Stimulated activated memory B cell treated with anti-CD40 and anti-IgM and Interleukin-4, amounts not matched to agents 10 μg/mL and 1 μg/mL and 100 μg/mL, for 72 hours (primary cell): Measurements from ENCODE around the gene BTRC.
A peak's percentile ranks its signal among the peaks of the same experiment; 100 is the strongest.

Experiments used
- ATAC-seq: fragments of 150-1000 bp; cut with Tn5 transposase; 2 replicates; pipeline ENCODE4 v1.10.0; 2021
- H3K27ac Mint-ChIP-seq: one replicate; pipeline ENCODE4 v1.8.0; 2022; ENCODE audit warnings: mild to moderate bottlenecking, mixed read lengths
- H3K27me3 Mint-ChIP-seq: one replicate; pipeline ENCODE4 v1.8.0; 2022; ENCODE audit warnings: mixed read lengths
- H3K36me3 Mint-ChIP-seq: one replicate; pipeline ENCODE4 v1.8.0; 2022; ENCODE audit warnings: mixed read lengths
- H3K4me1 Mint-ChIP-seq: one replicate; pipeline ENCODE4 v1.8.0; 2022; ENCODE audit warnings: mixed read lengths
- H3K4me3 Mint-ChIP-seq: one replicate; pipeline ENCODE4 v1.8.0; 2022; ENCODE audit warnings: mild to moderate bottlenecking, moderate library complexity, mixed read lengths
- H3K9me3 Mint-ChIP-seq: one replicate; pipeline ENCODE4 v1.8.0; 2022; ENCODE audit warnings: mixed read lengths

The BTRC gene

DNA sequence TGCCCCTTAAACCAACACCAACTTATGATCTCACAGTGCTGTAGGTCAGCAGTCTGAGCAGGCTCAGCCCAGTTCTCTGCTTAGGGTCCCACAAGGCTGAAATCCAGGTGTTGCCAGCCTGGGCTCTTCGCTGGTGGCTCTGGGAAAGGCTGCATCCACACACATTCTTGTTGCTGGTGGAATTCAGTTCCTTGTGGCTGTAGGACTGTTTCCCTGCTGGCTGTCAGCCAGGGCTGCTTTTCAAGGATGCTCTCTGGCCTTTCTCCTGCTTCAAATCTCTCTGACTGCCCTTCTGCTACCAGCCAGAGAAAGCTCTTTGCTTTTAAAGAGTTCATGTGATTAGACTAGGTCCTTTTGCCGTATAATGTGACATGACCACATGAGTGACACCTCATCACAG, 218.8 kb downstream of the BTRC start:
- Mint-ChIP-seq H3K36me3 (peaks cover 6% of the 10 kb centered on the region), H3K27me3 (peaks cover 23% of the 10 kb centered on the region), H3K4me3 (no peak overlapping the region), H3K27ac (no peak overlapping the region), H3K9me3 (no peaks in the 10 kb centered on the region), H3K4me1 (peaks cover 20% of the 10 kb centered on the region)
- ATAC-seq, result no peak

DNA sequence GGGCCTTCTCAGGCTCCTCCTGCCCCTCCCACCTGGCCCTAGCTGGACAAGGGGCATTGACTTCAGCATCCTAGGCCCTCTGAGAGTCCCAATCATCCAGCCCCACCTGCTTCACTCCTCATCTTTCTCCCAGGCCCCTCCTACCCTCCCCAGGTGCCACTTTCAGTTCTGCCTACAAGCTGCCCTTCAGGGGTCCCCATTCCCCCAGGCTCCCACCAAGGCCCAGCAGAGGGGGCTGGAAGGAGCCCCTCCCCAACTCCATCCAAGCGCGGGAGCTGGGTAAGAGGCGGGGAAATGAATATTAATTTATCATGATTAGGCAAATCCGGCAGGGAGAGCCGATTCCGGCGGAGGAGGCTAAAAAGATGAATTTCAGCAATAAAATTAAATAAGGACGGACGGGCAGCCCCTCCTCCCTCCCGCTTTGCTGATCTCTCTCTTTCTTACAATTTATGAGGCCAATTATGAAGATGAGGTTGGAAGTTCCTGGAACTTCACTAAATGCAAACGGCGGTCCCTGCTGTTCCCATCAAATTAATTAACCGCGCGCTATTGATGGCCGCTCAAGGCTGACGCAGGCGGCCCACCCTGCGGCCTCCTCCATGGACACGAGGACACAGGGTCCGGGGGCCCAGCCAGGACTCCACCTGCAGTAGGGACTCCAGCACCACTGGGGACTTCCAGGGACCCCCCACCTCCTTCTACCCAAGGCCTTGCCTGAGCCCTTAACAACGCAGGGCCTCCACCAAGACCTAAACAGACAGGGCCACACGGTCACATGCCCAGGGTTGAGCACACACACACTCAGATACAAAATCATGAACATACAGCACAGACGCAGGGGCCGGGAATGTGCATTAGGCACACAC, 220.2 kb downstream of the BTRC start:
- peaks cover 10% of the 10 kb centered on the region for H3K27me3 Mint-ChIP-seq
- peaks cover 20% of the 10 kb centered on the region for H3K4me1 Mint-ChIP-seq
- no peak for ATAC-seq
- H3K9me3 Mint-ChIP-seq, result no peaks in the 10 kb centered on the region
- no peak overlapping the region for H3K27ac Mint-ChIP-seq
- H3K36me3 Mint-ChIP-seq, result peaks cover 19% of the 10 kb centered on the region
- no peak overlapping the region for H3K4me3 Mint-ChIP-seq

DNA sequence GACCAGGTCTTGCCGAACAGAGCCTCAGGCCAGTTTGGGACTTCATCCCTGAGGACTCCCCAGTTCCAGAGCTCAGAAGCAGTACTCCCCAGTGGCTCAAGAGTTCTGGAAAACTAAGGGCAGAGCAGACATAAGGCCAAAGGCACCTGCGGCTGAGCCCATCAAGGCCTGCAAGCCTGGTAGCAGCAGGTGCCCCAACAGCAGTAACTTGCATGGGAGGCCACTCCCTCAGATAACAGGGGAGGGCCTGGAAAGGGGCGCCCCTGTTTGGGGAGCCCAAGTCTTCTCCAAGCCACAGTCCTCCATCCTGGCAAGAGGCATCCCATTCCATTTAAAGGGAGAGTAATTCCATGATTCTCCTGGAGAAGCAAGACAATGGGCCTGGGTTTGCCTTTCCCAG, 221.1 kb downstream of the BTRC start:
- no peak overlapping the region for H3K4me3 Mint-ChIP-seq
- peaks cover 10% of the 10 kb centered on the region for H3K4me1 Mint-ChIP-seq

DNA sequence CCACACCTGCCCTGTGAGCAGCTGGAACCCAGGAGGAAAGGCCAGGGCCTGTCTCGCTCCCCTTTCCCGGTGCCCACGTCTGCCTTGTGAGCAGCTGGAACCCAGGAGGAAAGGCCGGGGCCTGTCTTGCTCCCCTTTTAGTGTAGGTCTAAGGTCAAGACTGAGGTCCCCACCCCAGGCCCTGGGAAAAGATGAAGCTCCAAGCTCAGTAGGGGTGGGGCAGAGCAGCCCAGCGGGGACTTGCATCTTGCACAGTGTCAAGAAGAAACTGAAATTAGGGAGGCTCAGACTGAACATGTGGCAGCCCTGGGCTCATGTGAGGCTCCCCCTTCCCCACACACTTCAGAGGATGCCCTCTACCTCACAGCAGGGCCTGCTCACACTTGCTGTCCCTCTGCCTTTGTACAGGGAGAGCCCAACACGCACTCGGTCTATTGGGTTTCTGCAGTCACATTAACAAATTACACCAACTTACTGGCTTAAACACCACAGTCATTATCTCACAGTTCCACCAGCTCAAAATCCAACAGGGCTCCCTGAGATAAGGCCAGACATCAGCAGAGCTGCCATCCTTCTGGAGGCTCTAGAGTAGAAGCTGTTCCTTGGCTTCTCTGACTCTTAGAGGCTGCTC, 221.7 kb downstream of the BTRC start:
- ATAC-seq, result no peak
- no peak overlapping the region for H3K4me3 Mint-ChIP-seq
- H3K27me3 Mint-ChIP-seq, result no peaks in the 10 kb centered on the region
- H3K4me1 Mint-ChIP-seq, result peaks cover 4% of the 10 kb centered on the region
- peaks cover 35% of the 10 kb centered on the region for H3K36me3 Mint-ChIP-seq
- no peaks in the 10 kb centered on the region for H3K9me3 Mint-ChIP-seq
- H3K27ac Mint-ChIP-seq, result no peak overlapping the region

More for the DNA sequence above, 221.1 kb downstream of the BTRC start:
- Mint-ChIP-seq H3K36me3 (peaks cover 29% of the 10 kb centered on the region), H3K27ac (no peak overlapping the region), H3K9me3 (no peaks in the 10 kb centered on the region), H3K27me3 (peaks cover under 1% of the 10 kb centered on the region)
- ATAC-seq, result no peak

DNA sequence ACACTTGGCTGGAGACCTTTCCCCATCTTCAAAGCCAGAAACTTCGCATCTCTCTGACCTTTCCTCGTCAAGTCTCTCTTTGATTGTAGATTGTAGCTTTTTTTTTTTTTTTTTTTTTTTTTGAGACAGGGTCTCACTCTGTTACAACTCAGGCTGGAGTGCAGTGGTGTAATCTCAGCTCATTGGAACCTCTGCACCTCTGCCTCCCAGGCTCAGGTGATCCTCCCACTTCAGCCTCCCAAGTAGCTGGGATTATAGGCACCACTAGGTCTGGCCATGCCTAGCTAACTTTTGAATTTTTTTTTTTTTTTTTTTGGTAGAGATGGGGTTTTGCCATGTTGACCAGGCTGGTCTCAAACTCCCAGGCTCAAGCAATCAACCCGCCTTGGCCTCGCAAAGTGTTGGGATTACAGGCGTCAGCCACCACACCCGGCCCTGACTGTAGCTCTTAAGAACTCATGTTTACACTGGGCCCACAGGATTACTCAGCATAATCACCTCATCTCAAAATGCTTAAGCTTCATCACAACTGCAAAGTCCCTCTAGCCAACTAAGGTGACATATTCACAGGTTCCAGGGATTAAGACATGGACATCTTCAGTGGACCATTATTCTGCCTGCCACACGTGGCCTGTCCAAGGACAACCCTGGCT, 222.4 kb downstream of the BTRC start:
- H3K27me3 Mint-ChIP-seq, result no peaks in the 10 kb centered on the region
- no peaks in the 10 kb centered on the region for H3K9me3 Mint-ChIP-seq
- H3K4me3 Mint-ChIP-seq, result no peak overlapping the region
- no peak for ATAC-seq
- peaks cover 36% of the 10 kb centered on the region for H3K36me3 Mint-ChIP-seq
- no peak overlapping the region for H3K27ac Mint-ChIP-seq
- H3K4me1 Mint-ChIP-seq, result no peaks in the 10 kb centered on the region

DNA sequence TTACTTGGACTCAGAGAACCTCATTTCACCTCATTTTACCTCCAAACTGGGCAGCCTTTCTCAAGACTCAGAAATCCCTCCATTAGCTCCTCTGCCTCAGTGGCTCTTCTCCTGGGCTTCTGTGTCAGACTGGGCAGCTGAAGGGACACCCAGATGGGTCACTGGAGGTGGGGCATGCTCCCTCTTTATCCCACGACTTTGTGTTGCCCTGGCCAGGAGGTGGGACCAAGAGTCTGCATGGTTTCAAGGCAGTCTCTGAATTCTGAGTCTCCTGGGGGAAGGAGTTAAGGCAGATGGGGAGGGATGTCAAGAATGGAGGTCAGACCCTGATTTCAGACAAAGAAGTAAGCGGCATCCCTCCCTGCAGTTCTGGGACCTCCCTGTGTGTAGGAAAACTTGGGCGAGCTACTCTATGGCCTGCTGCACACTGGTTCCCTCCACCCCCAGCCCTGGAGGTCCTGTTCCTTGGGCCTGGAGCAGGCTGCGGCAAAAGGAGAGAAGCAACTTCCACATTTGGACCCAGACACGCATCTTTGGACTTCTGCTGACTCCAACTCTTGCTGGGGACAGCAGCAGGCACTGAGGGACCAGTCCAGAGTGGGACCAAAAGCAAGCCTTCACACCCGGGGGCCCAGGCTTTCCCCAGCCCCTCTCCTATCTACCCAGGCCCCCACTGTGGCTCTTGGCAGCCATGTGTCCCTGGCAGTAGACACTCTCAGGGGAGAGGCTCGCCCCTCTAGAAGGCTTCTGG, 223.3 kb downstream of the BTRC start:
- H3K27me3 Mint-ChIP-seq, result no peaks in the 10 kb centered on the region
- no peaks in the 10 kb centered on the region for H3K4me1 Mint-ChIP-seq
- no peak overlapping the region for H3K4me3 Mint-ChIP-seq
- H3K27ac Mint-ChIP-seq, result no peak overlapping the region
- no peaks in the 10 kb centered on the region for H3K9me3 Mint-ChIP-seq
- peaks cover 36% of the 10 kb centered on the region for H3K36me3 Mint-ChIP-seq
- no peak for ATAC-seq

DNA sequence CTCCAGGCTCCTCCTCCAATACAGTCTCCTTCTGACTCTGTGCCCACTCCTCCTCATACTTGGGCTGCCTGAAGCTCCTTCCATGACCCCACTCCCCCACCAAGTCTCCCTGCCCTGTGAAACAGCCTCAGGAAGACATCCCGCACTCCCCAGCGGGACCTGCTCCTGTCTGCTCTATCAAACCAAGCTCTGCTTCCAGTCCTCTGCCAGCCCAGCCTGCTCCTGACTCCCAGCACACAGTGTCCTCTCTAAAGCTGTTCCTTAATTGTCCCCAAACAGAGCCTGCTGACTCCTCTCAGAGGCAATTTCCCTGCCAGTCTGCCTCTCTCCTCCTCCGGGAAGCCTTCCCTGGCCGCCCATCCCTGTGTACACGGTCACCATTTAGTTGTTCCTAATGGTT, 224.2 kb downstream of the BTRC start:
- Mint-ChIP-seq H3K36me3 (peaks cover 41% of the 10 kb centered on the region), H3K4me3 (no peak overlapping the region), H3K9me3 (no peaks in the 10 kb centered on the region), H3K27ac (no peak overlapping the region), H3K4me1 (no peaks in the 10 kb centered on the region), H3K27me3 (no peaks in the 10 kb centered on the region)
- ATAC-seq, result no peak

DNA sequence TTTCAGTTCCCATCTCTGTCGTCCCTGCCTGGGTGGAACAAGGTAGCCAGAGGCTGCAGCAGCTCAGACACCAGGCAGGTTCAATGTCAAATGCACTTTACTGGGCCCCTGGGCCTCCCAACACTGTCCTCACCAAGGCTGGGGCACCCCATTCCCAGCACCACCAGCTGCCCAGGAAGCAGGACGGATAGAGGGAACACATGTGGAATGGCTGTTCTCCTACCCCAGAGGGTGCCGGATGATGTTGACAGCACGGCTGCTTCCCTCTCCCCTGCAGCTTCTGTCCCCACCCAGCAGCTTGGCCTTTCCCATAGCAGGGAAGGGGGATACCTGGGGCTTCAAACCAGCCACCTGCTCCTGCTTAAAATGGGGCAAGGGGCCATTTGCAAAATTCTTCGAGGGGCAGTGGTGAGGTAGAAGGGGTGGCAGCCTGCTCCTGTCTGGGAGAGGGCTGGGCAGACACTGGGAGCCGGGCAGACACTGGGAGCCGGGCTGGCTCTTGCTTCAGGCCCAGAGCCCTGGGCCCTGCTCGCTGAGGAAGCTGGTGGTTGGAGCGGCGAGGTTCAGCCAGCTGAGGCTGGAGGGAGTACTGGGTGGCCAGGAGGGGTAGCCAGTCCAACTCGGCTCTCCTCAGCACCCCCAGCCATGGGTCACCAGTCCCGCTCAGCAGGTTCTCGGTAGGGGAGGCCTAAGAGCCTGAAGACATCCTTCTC, 225.0 kb downstream of the BTRC start:
- peaks cover 41% of the 10 kb centered on the region for H3K36me3 Mint-ChIP-seq
- H3K27ac Mint-ChIP-seq, result no peak overlapping the region
- no peak for ATAC-seq
- no peak overlapping the region for H3K4me3 Mint-ChIP-seq
- no peaks in the 10 kb centered on the region for H3K9me3 Mint-ChIP-seq
- no peaks in the 10 kb centered on the region for H3K27me3 Mint-ChIP-seq
- no peaks in the 10 kb centered on the region for H3K4me1 Mint-ChIP-seq

DNA sequence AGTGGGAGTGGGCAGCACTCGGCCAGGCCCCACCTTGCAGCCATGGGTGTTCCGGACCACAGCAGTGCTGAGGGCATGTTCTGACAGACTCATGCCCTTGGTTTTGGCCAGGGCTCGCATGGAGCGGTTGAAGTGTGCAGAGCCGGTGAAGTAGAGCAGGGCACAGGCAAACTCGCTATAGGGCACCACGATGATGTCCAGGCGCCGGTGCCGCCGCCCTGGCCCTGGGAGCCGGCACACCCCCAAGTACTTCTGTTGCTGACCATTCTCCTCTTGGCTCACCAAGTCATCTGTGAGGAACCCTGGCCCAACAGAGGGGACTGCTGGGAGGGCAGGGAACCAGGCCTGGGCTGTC, 225.5 kb downstream of the BTRC start:
- H3K4me1 Mint-ChIP-seq, result peaks cover 4% of the 10 kb centered on the region
- ATAC-seq, result no peak
- H3K9me3 Mint-ChIP-seq, result no peaks in the 10 kb centered on the region
- no peak overlapping the region for H3K4me3 Mint-ChIP-seq
- H3K27me3 Mint-ChIP-seq, result no peaks in the 10 kb centered on the region
- H3K27ac Mint-ChIP-seq, result no peak overlapping the region
- peaks cover 46% of the 10 kb centered on the region for H3K36me3 Mint-ChIP-seq

DNA sequence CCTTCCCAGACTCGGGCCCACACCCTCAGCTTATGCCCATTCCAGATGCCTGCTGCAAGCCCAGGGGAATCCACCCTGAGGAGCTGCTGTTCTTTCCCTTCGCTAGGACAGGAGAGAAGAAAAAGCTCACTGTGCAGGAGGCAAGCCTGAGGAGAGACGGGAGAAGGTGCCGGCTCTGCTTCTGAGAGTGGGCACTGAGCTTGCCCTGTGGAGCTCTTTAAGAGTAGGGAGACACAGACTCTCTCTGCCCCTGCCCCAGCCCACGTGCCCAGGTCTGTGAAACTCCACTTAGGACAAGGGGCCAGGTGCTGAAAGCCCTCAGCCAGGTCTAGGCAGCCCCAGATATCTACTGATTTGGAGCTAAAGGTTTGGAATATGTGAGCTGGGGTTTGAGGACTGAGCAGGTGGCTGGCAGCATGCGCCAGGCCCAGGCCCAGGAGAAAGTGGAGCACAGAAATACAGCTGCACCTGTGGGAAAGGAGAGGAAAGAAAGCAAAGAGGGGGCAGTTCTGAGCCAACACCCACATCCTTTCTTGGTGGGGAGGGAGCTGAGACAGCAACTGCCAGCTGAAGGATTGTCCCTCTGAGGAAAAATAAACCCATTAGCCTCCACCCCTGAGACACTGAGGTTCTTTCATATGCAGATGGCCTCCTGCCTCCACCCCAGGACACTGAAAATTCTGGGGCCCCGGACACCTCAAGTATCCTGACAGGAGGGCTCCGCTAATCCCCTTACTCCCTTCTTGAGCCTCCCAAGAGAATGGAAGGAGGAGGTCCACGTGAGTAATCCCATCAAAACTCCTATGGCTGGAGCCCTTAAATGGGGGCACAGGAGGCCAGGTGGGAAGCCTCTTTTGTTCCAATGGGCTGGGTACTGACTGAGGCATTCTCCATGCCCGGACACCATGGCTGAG, 226.8 kb downstream of the BTRC start:
- Mint-ChIP-seq H3K4me3 (no peak overlapping the region), H3K36me3 (peaks cover 54% of the 10 kb centered on the region), H3K27me3 (no peaks in the 10 kb centered on the region), H3K27ac (no peak overlapping the region), H3K9me3 (no peaks in the 10 kb centered on the region), H3K4me1 (peaks cover 12% of the 10 kb centered on the region)
- no peak for ATAC-seq

DNA sequence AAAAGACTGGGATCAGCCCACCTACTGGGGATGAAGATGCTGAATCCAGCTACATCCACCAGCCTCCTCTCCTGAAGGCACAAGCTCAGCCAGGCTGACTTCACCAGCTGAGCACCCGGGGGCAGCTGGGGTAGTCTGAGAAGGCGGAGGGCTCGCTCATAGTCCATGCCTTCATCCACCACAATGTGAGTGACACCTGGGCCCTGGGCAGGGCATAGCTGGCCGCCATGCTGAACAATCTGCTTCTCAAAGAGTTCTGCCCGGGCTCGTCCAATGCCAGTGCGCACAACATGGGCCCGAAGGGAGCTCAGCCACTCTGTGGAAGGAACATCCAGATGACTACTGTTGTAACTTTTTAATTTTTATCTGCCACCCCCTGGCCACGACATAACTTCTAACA, 231.9 kb downstream of the BTRC start:
- Mint-ChIP-seq H3K4me1 (peaks cover 37% of the 10 kb centered on the region), H3K36me3 (peaks cover 24% of the 10 kb centered on the region), H3K4me3 (no peak overlapping the region), H3K27me3 (no peaks in the 10 kb centered on the region), H3K9me3 (no peaks in the 10 kb centered on the region), H3K27ac (no peak overlapping the region)
- ATAC-seq, result no peak

DNA sequence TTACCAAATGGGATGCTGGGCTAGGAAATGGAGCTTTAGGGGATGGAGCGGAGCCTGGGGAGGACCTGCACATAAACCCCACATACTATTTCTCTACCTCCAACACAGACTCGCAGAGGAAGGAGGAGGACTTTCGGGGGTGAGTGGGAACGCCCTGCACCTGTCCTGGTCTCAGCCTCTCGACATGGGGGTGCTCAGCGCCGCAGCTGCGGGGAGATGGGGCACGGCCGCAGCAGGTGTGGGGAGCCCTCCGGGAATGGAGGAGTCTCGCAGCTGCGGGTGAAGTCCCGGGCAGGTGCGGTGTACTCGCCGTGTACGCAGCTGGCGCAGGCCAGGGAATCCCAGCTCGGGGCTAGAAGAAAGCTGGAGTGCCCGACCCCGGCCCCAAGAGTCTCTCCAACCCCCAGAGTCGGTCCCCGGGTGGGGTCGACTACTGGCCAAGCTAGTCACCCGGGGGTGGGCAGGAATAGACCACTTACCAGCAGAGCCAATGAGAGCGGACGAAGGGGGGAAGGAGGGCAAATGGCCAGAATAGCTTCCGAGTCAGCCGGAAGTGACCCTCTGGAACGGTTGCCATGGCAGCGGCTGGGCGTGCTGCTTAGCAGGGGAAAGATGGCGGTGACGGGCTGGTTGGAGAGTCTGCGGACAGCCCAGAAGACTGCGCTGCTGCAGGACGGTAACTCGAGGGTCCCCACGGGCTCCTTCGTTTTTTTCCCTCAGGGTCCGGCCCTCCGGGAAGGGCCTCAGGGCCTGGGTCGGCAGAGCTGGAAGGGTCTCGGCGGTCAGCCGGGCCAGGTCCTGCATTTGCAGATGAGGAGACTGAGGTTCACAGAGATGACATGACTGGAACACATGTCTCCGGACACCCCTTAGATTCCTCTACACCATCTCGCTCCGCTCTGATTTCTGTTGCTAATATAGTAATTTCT, 234.0 kb downstream of the BTRC start, which contains the start of the genes DPCD and POLL:
DPCD (plus strand) TSS at position 597 of the 929 bp plus-strand sequence; CDS start at position 613, 16 bp downstream.
POLL (minus strand) TSS at position 533 of the 929 bp plus-strand sequence. CDS start 897 bp downstream, outside the sequence.
- Mint-ChIP-seq H3K4me3 (peak within 1 kb of the TSS; percentile 96), H3K9me3 (no peaks in the 10 kb centered on the region), H3K27me3 (no peaks in the 10 kb centered on the region), H3K27ac (peak within 1 kb of the TSS; percentile 88), H3K36me3 (peaks cover 19% of the 10 kb centered on the region), H3K4me1 (peaks cover 37% of the 10 kb centered on the region)
- peak; percentile 98 for ATAC-seq

DNA sequence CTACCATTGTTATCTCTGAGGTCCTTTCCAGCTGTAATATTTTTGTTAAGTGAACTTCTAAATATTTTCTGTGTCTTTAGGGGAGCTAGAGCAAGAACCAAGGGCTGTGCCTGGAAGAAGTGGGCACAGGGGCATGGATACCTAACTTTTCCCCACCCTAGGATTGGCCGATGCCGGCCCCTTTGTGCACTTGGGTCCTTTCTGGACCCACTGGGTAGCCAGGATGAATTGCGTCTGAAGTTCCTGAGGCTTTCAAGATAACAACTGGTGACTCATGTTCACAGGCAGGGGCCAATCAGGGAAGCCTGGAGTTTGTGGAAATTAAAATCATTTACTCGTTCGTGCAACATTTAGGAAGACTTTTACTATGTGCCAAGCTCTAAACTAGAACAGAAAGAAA, 234.9 kb downstream of the BTRC start:
- ATAC-seq, result no peak
- Mint-ChIP-seq H3K9me3 (no peaks in the 10 kb centered on the region), H3K27me3 (no peaks in the 10 kb centered on the region), H3K36me3 (peaks cover 19% of the 10 kb centered on the region), H3K4me3 (peak overlapping the region; percentile 96), H3K27ac (no peak overlapping the region), H3K4me1 (peaks cover 37% of the 10 kb centered on the region)
